Panc1 (cell line): Measurements from ENCODE around the gene OTOG. TPM values are rescaled to one million over a fixed set of nuclear protein-coding genes. Genes with fewer than 3 reads are reported as not detected.

ENCODE experiments used
- ATAC-seq: fragments of 200-7000 bp; cut with Tn5 transposase; 2 replicates; pipeline ENCODE4 v1.9.1; 2020; ENCODE audit warnings: mild to moderate bottlenecking, moderate library complexity
- BruUV-seq: library from RNA; stranded (reverse); fragments of 400-500 nt; replicated peaks from 2 replicates; lab custom pipeline; 2021; lab: Mats Ljungman, UMichigan
- CTCF ChIA-PET: fragments of 300-600 bp; sonication (Branson Sonifier 250); formaldehyde crosslinking; loops from one replicate; lab custom pipeline; 2022; ENCODE audit warnings: antibody characterized with exemption; lab: Charles Lee
- POLR2A ChIA-PET: fragments of 300-600 bp; sonication (Branson Sonifier 250); formaldehyde crosslinking; loops from one replicate; lab custom pipeline; 2022; ENCODE audit warnings: antibody characterized with exemption; lab: Charles Lee
- DNase-seq: peaks from one replicate; pipeline ENCODE4 v3.0.0-alpha.2; 2010; ENCODE audit warnings: low read depth, low spot score
- H3K27ac ChIP-seq: 2 replicates; pipeline ENCODE4 v1.5.1; 2011; ENCODE audit warnings: mild to moderate bottlenecking, low read length, inconsistent platforms
- H3K27me3 ChIP-seq: fragments of 200-500 bp; sonication (Bioruptor generic); 2 replicates; pipeline ENCODE4 v1.6.0; 2014; ENCODE audit warnings: low read length, inconsistent platforms; ENCODE audit not compliant: control insufficient read depth, insufficient read depth
- H3K36me3 ChIP-seq: fragments of 200-500 bp; sonication (Bioruptor generic); 2 replicates; pipeline ENCODE4 v1.5.1; 2014; ENCODE audit warnings: inconsistent platforms, mild to moderate bottlenecking, low read length, moderate library complexity; ENCODE audit not compliant: control insufficient read depth, insufficient read depth
- H3K4me1 ChIP-seq: 2 replicates; pipeline ENCODE4 v1.5.1; 2011; ENCODE audit warnings: inconsistent platforms, mild to moderate bottlenecking, low read length, moderate library complexity; ENCODE audit not compliant: control insufficient read depth, insufficient read depth
- H3K4me3 ChIP-seq, 2 experiments: 2 replicates each; pipeline ENCODE4 v1.5.1; 2011 to 2012; ENCODE audit warnings: low read depth in 2 of 2, low read length in 2 of 2, mild to moderate bottlenecking in 2 of 2, inconsistent platforms in 1 of 2, moderate library complexity in 1 of 2
- H3K9me3 ChIP-seq: fragments of 200-500 bp; sonication (Bioruptor generic); 2 replicates; pipeline ENCODE4 v1.5.1; 2014; ENCODE audit warnings: low read depth, mild to moderate bottlenecking, inconsistent platforms, low read length, moderate library complexity; ENCODE audit not compliant: control insufficient read depth, insufficient read depth
- CTCF ChIP-seq: fragments of 450-650 bp; IDR thresholded peaks from 2 replicates; pipeline ENCODE4 v1.5.1; 2017; ENCODE audit warnings: mild to moderate bottlenecking
- POLR2AphosphoS5 ChIP-seq: IDR thresholded peaks from 2 replicates; pipeline ENCODE4 v1.6.1; 2012; ENCODE audit warnings: mild to moderate bottlenecking, low read depth, low read length, moderate library complexity
- REST ChIP-seq, 2 experiments: IDR thresholded peaks; 2 replicates each; pipeline ENCODE4 v1.6.1; 2011 to 2012; ENCODE audit warnings: low read depth in 2 of 2, control low read depth in 1 of 2, low read length in 1 of 2, mild to moderate bottlenecking in 1 of 2, moderate library complexity in 1 of 2; ENCODE audit not compliant: insufficient read depth in 1 of 2
- SIN3A ChIP-seq: IDR thresholded peaks from 2 replicates; pipeline ENCODE4 v1.6.1; 2012; ENCODE audit warnings: low read depth, mild to moderate bottlenecking, low read length, moderate library complexity, borderline replicate concordance; ENCODE audit not compliant: insufficient read depth
- TCF7L2 ChIP-seq: IDR thresholded peaks from 2 replicates; pipeline ENCODE4 v1.6.1; 2011; ENCODE audit warnings: mild to moderate bottlenecking, low read depth, low read length, inconsistent platforms
- in situ Hi-C: cut with HindIII; loops from 2 replicates; pipeline ENCODE4 v1.10.0; 2016; ENCODE audit warnings: low sequenced_read_pairs, low pct_unique_long_range_greater_than_20kb
- intact Hi-C: fragments of 100-400 bp; cut with micrococcal nuclease; formaldehyde crosslinking; loops from one replicate; pipeline ENCODE4 v1.10.0; 2022; ENCODE audit not compliant: unreplicated experiment
- total RNA-seq: library from RNA; stranded (reverse); gene quantifications from one replicate; pipeline ENCODE4 v1.2.1, GENCODE V29; 2021; ENCODE audit not compliant: unreplicated experiment

OTOG gene
- total RNA-seq, 1 experiment from 2014 or later = not detected

- CTCF ChIA-PET = no interaction called here
- POLR2A ChIA-PET = no interaction called here
- Histone ChIP-seq H3K4me1 (no peaks in the 10 kb centered on the region), H3K27ac (no peak overlapping the region), H3K27me3 (no peaks in the 10 kb centered on the region; the same call in 1 of the 2 replicates), H3K4me3 (no peak overlapping the region), H3K9me3 (no peaks in the 10 kb centered on the region), H3K36me3 (no peaks in the 10 kb centered on the region)
- intact Hi-C loops = no loop called here
- TF ChIP-seq SIN3A (no peak), TCF7L2 (no peak), CTCF (no peak), REST (IDR thresholded peaks at IDR 0.05; ENCODE audit: insufficient read depth in 1 of 2, low read depth in 2 of 2, low read length in 1 of 2) (no peak), POLR2AphosphoS5 (no peak)
- DNase-seq (no peak), ATAC-seq (no peak)
- no TSS peak for BruUV-seq
- in situ Hi-C loops = no loop called here
Observed at GRCh38 chr11:17558025-17558780, 11.1 kb downstream of the OTOG start.

GRCh38 chr11:17558916-17559315 lies 11.9 kb downstream of the OTOG start:
- no TSS peak for BruUV-seq
- no peak for ATAC-seq
- Histone ChIP-seq H3K4me3 (no peak overlapping the region), H3K4me1 (no peaks in the 10 kb centered on the region), H3K9me3 (no peaks in the 10 kb centered on the region), H3K27ac (no peak overlapping the region), H3K27me3 (no peaks in the 10 kb centered on the region; the same call in 1 of the 2 replicates), H3K36me3 (no peaks in the 10 kb centered on the region)
- in situ Hi-C loops (no loop called here), intact Hi-C loops (no loop called here)
- TF ChIP-seq SIN3A = no peak
- TF ChIP-seq REST (IDR thresholded peaks at IDR 0.05; ENCODE audit: insufficient read depth in 1 of 2, low read depth in 2 of 2, low read length in 1 of 2) = no peak
- TF ChIP-seq POLR2AphosphoS5 = no peak
- no peak for TF ChIP-seq TCF7L2
- no peak for TF ChIP-seq CTCF
- no peak for DNase-seq
- ChIA-PET POLR2A (no interaction called here), CTCF (no interaction called here)
